GM12874 (cell line): ENCODE data around the gene RPS6KA1.

Experiments used
- CTCF ChIP-seq: IDR thresholded peaks from 2 replicates; pipeline ENCODE4 v1.5.1; 2011; ENCODE audit warnings: low read depth, mild to moderate bottlenecking, control low read depth, low read length, moderate library complexity; ENCODE audit not compliant: insufficient read depth

The RPS6KA1 gene

GRCh38 chr1:26556111-26556510, 26.6 kb downstream of the RPS6KA1 start:
- no peak for TF ChIP-seq CTCF

- TF ChIP-seq CTCF = no peak
Measured at GRCh38 chr1:26557008-26557407, 27.4 kb downstream of the RPS6KA1 start.

- TF ChIP-seq CTCF = no peak
Measured at GRCh38 chr1:26558685-26559048, 29.1 kb downstream of the RPS6KA1 start.

- no peak for TF ChIP-seq CTCF
Measured at GRCh38 chr1:26560403-26560780, 30.8 kb downstream of the RPS6KA1 start.

- no peak for TF ChIP-seq CTCF
Measured at GRCh38 chr1:26570287-26570686, 40.7 kb downstream of the RPS6KA1 start.

- no peak for TF ChIP-seq CTCF
Measured at GRCh38 chr1:26571381-26571780, 41.8 kb downstream of the RPS6KA1 start.

- no peak for TF ChIP-seq CTCF
Measured at GRCh38 chr1:26574018-26574417, 44.5 kb downstream of the RPS6KA1 start.

- no peak for TF ChIP-seq CTCF
Measured at GRCh38 chr1:26574719-26575251, 45.2 kb downstream of the RPS6KA1 start.
